H1 (cell line): ENCODE data around the gene SLC13A1. TPM values are rescaled to one million over a fixed set of nuclear protein-coding genes. Genes with fewer than 3 reads are reported as not detected.

Experiments used
- KDM4A ChIP-seq: IDR thresholded peaks from one replicate; pipeline ENCODE4 v1.7.1; 2012; ENCODE audit warnings: low read depth, mild to moderate bottlenecking, moderate library complexity, low read length, inconsistent platforms; ENCODE audit not compliant: severe bottlenecking
- PHF8 ChIP-seq: fragments of 200-600 bp; sonication (generic); conservative IDR thresholded peaks from 2 replicates; pipeline ENCODE4 v1.7.1; 2012; ENCODE audit warnings: low read depth, mild to moderate bottlenecking, inconsistent platforms, low read length, moderate library complexity
- RAD21 ChIP-seq, 2 experiments: IDR thresholded peaks in 1 of 2; conservative IDR thresholded peaks in 1 of 2; 2 replicates each; pipeline ENCODE4 v1.6.1; 2011; ENCODE audit warnings: low read depth in 2 of 2, low read length in 2 of 2, improper control_type of control experiment in 1 of 2, inconsistent platforms in 1 of 2, mild to moderate bottlenecking in 1 of 2, moderate library complexity in 1 of 2
- RFX5 ChIP-seq: IDR thresholded peaks from 2 replicates; pipeline ENCODE4 v1.6.1; 2011; ENCODE audit warnings: low read depth, low read length, improper control_type of control experiment, borderline replicate concordance
- polyA plus RNA-seq, 7 experiments: library from polyadenylated mRNA; depleted of rRNA in 3 of 7; stranded (reverse) in 5 of 7; unstranded in 2 of 7; fragments of >200 nt in 5 of 7; fragments of 200-250 nt in 2 of 7; gene quantifications; 1 replicate in 5 of 7; 2 replicates in 1 of 7; 4 replicates in 1 of 7; pipeline versions ENCODE4 v1.2.1 to v1.2.3, GENCODE V29; 2011 to 2013; ENCODE audit warnings: missing spikeins in 2 of 7, mixed read lengths in 2 of 7
- total RNA-seq: library from RNA; stranded (reverse); fragmentation: NEBNext Ultra II Directional; extraction: Animal tissue kit (Norgen Biotek cat#: 25700); gene quantifications from 2 replicates; pipeline ENCODE4 v1.2.1, GENCODE V29; 2021
- TF ChIP-seq, protein P1 (sequence below): IDR thresholded peaks from 2 replicates; pipeline ENCODE4 v1.6.1; 2011; ENCODE audit warnings: low read length, improper control_type of control experiment

SLC13A1 gene
- total and polyA plus RNA-seq, 2 of the 8 experiments (the other 6 are each of a cell fraction or from before 2014, with no cell fraction given): not detected

- TF ChIP-seq RAD21 (IDR thresholded peaks at IDR 0.05 in 1 of 2, conservative IDR thresholded peaks at IDR 0.05 in 1 of 2; ENCODE audit: low read depth in 2 of 2, low read length in 2 of 2) (no peak), PHF8 (no peak), KDM4A (no peak), RFX5 (no peak)
- TF ChIP-seq, protein P1, sequence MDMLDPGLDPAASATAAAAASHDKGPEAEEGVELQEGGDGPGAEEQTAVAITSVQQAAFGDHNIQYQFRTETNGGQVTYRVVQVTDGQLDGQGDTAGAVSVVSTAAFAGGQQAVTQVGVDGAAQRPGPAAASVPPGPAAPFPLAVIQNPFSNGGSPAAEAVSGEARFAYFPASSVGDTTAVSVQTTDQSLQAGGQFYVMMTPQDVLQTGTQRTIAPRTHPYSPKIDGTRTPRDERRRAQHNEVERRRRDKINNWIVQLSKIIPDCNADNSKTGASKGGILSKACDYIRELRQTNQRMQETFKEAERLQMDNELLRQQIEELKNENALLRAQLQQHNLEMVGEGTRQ: no peak
- TF ChIP-seq, all 59 proteins: peak for 0
These were observed 68.6 kb downstream of the SLC13A1 start (continued) for GRCh38 chr7:123131140-123131539.
